NT2/D1 (cell line): ENCODE data around the gene NIPAL1.

Experiments used
- DNase-seq: peaks from one replicate; pipeline ENCODE4 v3.0.0-alpha.2; 2011; ENCODE audit warnings: low read depth, low spot score
- H3K27me3 ChIP-seq: 2 replicates; pipeline ENCODE4 v1.6.0; 2011; ENCODE audit warnings: mild to moderate bottlenecking; ENCODE audit not compliant: insufficient read length, insufficient read depth
- H3K36me3 ChIP-seq: 2 replicates; pipeline ENCODE4 v1.6.1; 2011; ENCODE audit warnings: mild to moderate bottlenecking, low read length, mixed read lengths; ENCODE audit not compliant: insufficient read depth, insufficient read length
- H3K4me1 ChIP-seq: 2 replicates; pipeline ENCODE4 v1.5.1; 2011; ENCODE audit not compliant: insufficient read depth, insufficient read length
- H3K4me3 ChIP-seq: 2 replicates; pipeline ENCODE4 v1.5.1; 2011; ENCODE audit warnings: low read depth; ENCODE audit not compliant: insufficient read length
- H3K9ac ChIP-seq: 2 replicates; pipeline ENCODE4 v1.6.0; 2011; ENCODE audit warnings: low read depth; ENCODE audit not compliant: insufficient read length
- H3K9me3 ChIP-seq: 2 replicates; pipeline ENCODE4 v1.5.1; 2011; ENCODE audit warnings: mild to moderate bottlenecking, low read length; ENCODE audit not compliant: insufficient read depth
- SUZ12 ChIP-seq: IDR thresholded peaks from 2 replicates; pipeline ENCODE4 v1.6.1; 2011; ENCODE audit not compliant: insufficient read length, insufficient read depth; ENCODE audit errors: extremely low read depth
- YY1 ChIP-seq: IDR thresholded peaks from 2 replicates; pipeline ENCODE4 v1.6.1; 2011; ENCODE audit not compliant: insufficient read length, insufficient read depth
- ZNF274 ChIP-seq: IDR thresholded peaks from 2 replicates; pipeline ENCODE4 v1.6.1; 2011; ENCODE audit warnings: mild to moderate bottlenecking, low read depth, low read length

Gene NIPAL1

GRCh38 chr4:48015216-48015615 is 1.4 kb upstream of the NIPAL1 start:
- Histone ChIP-seq H3K9ac (no peak overlapping the region), H3K4me1 (no peaks in the 10 kb centered on the region), H3K4me3 (no peak overlapping the region), H3K9me3 (peaks cover 22% of the 10 kb centered on the region; the same call in 1 of the 2 replicates), H3K27me3 (peaks cover 29% of the 10 kb centered on the region), H3K36me3 (no peaks in the 10 kb centered on the region)
- DNase-seq = no peak
- TF ChIP-seq SUZ12 (no peak), YY1 (no peak), ZNF274 (no peak)

GRCh38 chr4:48015678-48016077 is 894 bp upstream of the NIPAL1 start:
- peaks cover 17% of the 10 kb centered on the region; the same call in 1 of the 2 replicates for H3K9me3 ChIP-seq
- H3K36me3 ChIP-seq = no peaks in the 10 kb centered on the region
- H3K27me3 ChIP-seq = peaks cover 29% of the 10 kb centered on the region
- TF ChIP-seq ZNF274 = no peak
- TF ChIP-seq SUZ12 = no peak
- TF ChIP-seq YY1 = no peak
- DNase-seq = no peak
- H3K9ac ChIP-seq = peak overlapping the region; percentile 67
- peak overlapping the region; percentile 65 for H3K4me3 ChIP-seq
- no peaks in the 10 kb centered on the region for H3K4me1 ChIP-seq

- Histone ChIP-seq H3K9ac (peak overlapping the region; percentile 82), H3K36me3 (no peaks in the 10 kb centered on the region), H3K4me3 (peak overlapping the region; percentile 65), H3K27me3 (peaks cover 29% of the 10 kb centered on the region), H3K9me3 (peaks cover 6% of the 10 kb centered on the region; the same call in 1 of the 2 replicates), H3K4me1 (no peaks in the 10 kb centered on the region)
- DNase-seq = no peak
- no peak for TF ChIP-seq YY1
- no peak for TF ChIP-seq SUZ12
- TF ChIP-seq ZNF274 = no peak
Observed at GRCh38 chr4:48017108-48017571, 568 bp downstream of the NIPAL1 start.

- no peak overlapping the region for H3K9ac ChIP-seq
- no peak for DNase-seq
- H3K9me3 ChIP-seq = peaks cover 6% of the 10 kb centered on the region; the same call in 1 of the 2 replicates
- no peak for TF ChIP-seq YY1
- TF ChIP-seq ZNF274 = no peak
- TF ChIP-seq SUZ12 = no peak
- peaks cover 29% of the 10 kb centered on the region for H3K27me3 ChIP-seq
- no peaks in the 10 kb centered on the region for H3K4me1 ChIP-seq
- H3K4me3 ChIP-seq = no peak overlapping the region
- H3K36me3 ChIP-seq = no peaks in the 10 kb centered on the region
Observed at GRCh38 chr4:48018112-48018511, 1.5 kb downstream of the NIPAL1 start.

- H3K9ac ChIP-seq = no peak overlapping the region
- peaks cover 3% of the 10 kb centered on the region for H3K36me3 ChIP-seq
- DNase-seq = no peak
- no peak for TF ChIP-seq YY1
- TF ChIP-seq ZNF274 = no peak
- no peak for TF ChIP-seq SUZ12
- no peaks in the 10 kb centered on the region for H3K9me3 ChIP-seq
- no peaks in the 10 kb centered on the region for H3K4me1 ChIP-seq
- H3K27me3 ChIP-seq = peaks cover 26% of the 10 kb centered on the region
- H3K4me3 ChIP-seq = no peak overlapping the region
Observed at GRCh38 chr4:48021100-48021499, 4.5 kb downstream of the NIPAL1 start.

- no peak for DNase-seq
- H3K4me1 ChIP-seq = no peaks in the 10 kb centered on the region
- TF ChIP-seq SUZ12 = no peak
- no peak for TF ChIP-seq ZNF274
- no peak for TF ChIP-seq YY1
- H3K9ac ChIP-seq = no peak overlapping the region
- no peaks in the 10 kb centered on the region for H3K9me3 ChIP-seq
- H3K36me3 ChIP-seq = peaks cover 3% of the 10 kb centered on the region
- peaks cover 21% of the 10 kb centered on the region for H3K27me3 ChIP-seq
- no peak overlapping the region for H3K4me3 ChIP-seq
Observed at GRCh38 chr4:48022192-48022799, 5.7 kb downstream of the NIPAL1 start.

GRCh38 chr4:48024522-48024921 is 8.0 kb downstream of the NIPAL1 start:
- no peak for DNase-seq
- H3K27me3 ChIP-seq = no peaks in the 10 kb centered on the region

More at GRCh38 chr4:48024522-48024921, 8.0 kb downstream of the NIPAL1 start:
- H3K9me3 ChIP-seq = no peaks in the 10 kb centered on the region
- no peak for TF ChIP-seq ZNF274
- no peak for TF ChIP-seq YY1
- TF ChIP-seq SUZ12 = no peak
- H3K4me3 ChIP-seq = no peak overlapping the region
- H3K4me1 ChIP-seq = no peaks in the 10 kb centered on the region
- H3K36me3 ChIP-seq = peaks cover 3% of the 10 kb centered on the region
- no peak overlapping the region for H3K9ac ChIP-seq
